ENCODE results near the gene ARHGAP44. TPM values are rescaled to one million over a fixed set of nuclear protein-coding genes. Genes with fewer than 3 reads are reported as not detected.

The ARHGAP44 gene
- total RNA-seq, 4 donors from 2014 or later: 3.5 to 7.8 (median 5.8) TPM

DNA sequence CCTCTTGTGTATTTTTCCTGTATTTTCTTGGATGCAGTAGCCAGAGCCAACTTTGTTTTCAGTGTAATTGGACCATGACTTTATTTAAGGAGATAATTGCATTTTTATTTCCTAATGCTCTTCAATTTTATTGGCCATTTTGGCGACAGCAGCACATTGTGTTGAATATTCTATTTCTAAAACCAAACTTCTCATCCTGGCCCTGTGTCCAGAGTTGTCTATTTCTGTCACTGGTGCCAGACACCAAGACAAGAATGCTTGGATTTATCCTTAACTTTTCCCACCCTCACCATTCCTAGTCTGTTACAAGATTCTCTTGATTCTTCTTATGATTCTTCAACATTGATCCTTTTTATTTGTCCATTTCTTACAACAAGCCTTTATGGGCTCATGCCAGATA, 37.1 kb downstream of the ARHGAP44 start:
- H3K27ac ChIP-seq (replicated peaks in 1 of 4): no peak overlapping the region
- no peak for TF ChIP-seq POLR2AphosphoS5 (IDR thresholded peaks at IDR 0.05)
- TF ChIP-seq POLR2A (IDR thresholded peaks at IDR 0.05; ENCODE audit: low read depth): no peak
- TF ChIP-seq, protein P1, sequence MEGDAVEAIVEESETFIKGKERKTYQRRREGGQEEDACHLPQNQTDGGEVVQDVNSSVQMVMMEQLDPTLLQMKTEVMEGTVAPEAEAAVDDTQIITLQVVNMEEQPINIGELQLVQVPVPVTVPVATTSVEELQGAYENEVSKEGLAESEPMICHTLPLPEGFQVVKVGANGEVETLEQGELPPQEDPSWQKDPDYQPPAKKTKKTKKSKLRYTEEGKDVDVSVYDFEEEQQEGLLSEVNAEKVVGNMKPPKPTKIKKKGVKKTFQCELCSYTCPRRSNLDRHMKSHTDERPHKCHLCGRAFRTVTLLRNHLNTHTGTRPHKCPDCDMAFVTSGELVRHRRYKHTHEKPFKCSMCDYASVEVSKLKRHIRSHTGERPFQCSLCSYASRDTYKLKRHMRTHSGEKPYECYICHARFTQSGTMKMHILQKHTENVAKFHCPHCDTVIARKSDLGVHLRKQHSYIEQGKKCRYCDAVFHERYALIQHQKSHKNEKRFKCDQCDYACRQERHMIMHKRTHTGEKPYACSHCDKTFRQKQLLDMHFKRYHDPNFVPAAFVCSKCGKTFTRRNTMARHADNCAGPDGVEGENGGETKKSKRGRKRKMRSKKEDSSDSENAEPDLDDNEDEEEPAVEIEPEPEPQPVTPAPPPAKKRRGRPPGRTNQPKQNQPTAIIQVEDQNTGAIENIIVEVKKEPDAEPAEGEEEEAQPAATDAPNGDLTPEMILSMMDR (IDR thresholded peaks at IDR 0.05): no peak
- TF ChIP-seq EP300 (IDR thresholded peaks at IDR 0.05): no peak
- H3K4me1 ChIP-seq: no peaks in the 10 kb centered on the region
- H3K9me3 ChIP-seq: peaks cover 0 to 7% (median 4%) of the 10 kb centered on the region in 4 donors
- DNase-seq (ENCODE audit: extremely low spot score): no peak
- H3K4me3 ChIP-seq: no peak overlapping the region
- intact Hi-C loops (cut with DNase I): no loop called here
- 67% methylated on average over 1 of the region's 1 CpG for WGBS
- H3K36me3 ChIP-seq: no peaks in the 10 kb centered on the region
- no peaks in the 10 kb centered on the region for H3K27me3 ChIP-seq

- WGBS: 66% methylated on average over 3 of the region's 3 CpGs
- intact Hi-C loops (cut with DNase I): no loop called here
- no peaks in the 10 kb centered on the region for H3K4me1 ChIP-seq
Observed at GRCh38 chr17:12830777-12831247, 41.5 kb downstream of the ARHGAP44 start.

DNA sequence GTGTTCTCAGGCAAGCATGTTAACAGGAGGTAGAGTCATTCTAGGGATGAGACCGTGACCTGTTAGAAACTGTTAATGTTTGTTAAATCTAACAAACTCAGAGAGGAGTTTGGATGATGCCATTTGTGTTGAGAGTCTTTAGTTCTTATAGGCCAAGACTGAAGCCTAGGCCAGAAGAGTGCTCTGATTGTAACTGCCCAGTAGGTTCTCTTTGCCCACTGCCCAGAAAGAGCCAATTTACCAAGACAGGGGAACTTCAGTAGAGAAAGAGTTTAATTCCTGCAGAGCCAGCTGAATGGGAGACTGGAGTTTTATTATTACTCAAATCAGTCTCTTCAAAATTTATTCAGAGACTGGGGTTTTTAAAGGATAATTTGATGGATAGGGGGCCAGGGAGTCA, 42.5 kb downstream of the ARHGAP44 start:
- Histone ChIP-seq H3K27me3 (no peaks in the 10 kb centered on the region), H3K27ac (replicated peaks in 1 of 4) (no peak overlapping the region), H3K4me3 (no peak overlapping the region), H3K9me3 (peaks cover 0 to 21% (median 13%) of the 10 kb centered on the region in 4 donors), H3K4me1 (no peaks in the 10 kb centered on the region), H3K36me3 (no peaks in the 10 kb centered on the region)
- intact Hi-C loops (cut with DNase I): no loop called here
- TF ChIP-seq POLR2A (IDR thresholded peaks at IDR 0.05; ENCODE audit: low read depth) (no peak), POLR2AphosphoS5 (IDR thresholded peaks at IDR 0.05) (no peak), EP300 (IDR thresholded peaks at IDR 0.05) (no peak)
- TF ChIP-seq, protein P1 (IDR thresholded peaks at IDR 0.05): no peak
- DNase-seq (ENCODE audit: extremely low spot score): no peak
- 95% methylated on average over 1 of the region's 1 CpG for WGBS

More at GRCh38 chr17:12830777-12831247, 41.5 kb downstream of the ARHGAP44 start:
- no peak for DNase-seq (ENCODE audit: extremely low spot score)
- H3K4me3 ChIP-seq: no peak overlapping the region
- no peaks in the 10 kb centered on the region for H3K36me3 ChIP-seq
- no peaks in the 10 kb centered on the region for H3K27me3 ChIP-seq
- H3K9me3 ChIP-seq: peaks cover 0 to 21% (median 13%) of the 10 kb centered on the region in 4 donors
- no peak for TF ChIP-seq EP300 (IDR thresholded peaks at IDR 0.05)
- TF ChIP-seq POLR2A (IDR thresholded peaks at IDR 0.05; ENCODE audit: low read depth): no peak
- TF ChIP-seq POLR2AphosphoS5 (IDR thresholded peaks at IDR 0.05): no peak
- TF ChIP-seq, protein P1 (IDR thresholded peaks at IDR 0.05): no peak
- H3K27ac ChIP-seq (replicated peaks in 1 of 4): no peak overlapping the region

DNA sequence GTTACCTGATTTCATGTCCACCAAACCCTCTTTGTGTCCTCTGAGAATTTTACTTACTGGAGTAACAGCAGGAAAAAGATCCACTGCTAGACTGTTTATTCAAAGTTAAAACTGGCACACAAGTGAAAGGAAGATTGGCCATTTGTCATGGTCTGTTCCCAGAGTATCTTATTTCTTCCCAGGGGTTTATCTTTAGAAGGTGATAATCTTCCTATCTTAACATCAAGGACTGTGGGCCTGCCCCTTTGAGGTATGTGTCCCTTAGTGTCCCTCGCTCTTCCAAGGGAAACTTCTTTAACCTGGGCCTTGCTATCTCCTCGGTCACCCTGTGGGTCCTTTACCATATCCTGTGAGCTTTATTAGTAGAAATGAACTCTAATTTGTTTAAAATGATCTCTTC, 49.7 kb downstream of the ARHGAP44 start:
- Histone ChIP-seq H3K4me3 (no peak overlapping the region), H3K9me3 (peaks cover 0 to 4% (median 0%) of the 10 kb centered on the region in 4 donors), H3K27ac (replicated peaks in 1 of 4) (no peak overlapping the region), H3K27me3 (no peaks in the 10 kb centered on the region), H3K4me1 (peaks cover 0 to 5% (median 2%) of the 10 kb centered on the region in 4 donors), H3K36me3 (no peaks in the 10 kb centered on the region)
- WGBS: 71% methylated on average over 2 of the region's 2 CpGs
- intact Hi-C loops (cut with DNase I): no loop called here
- no peak for DNase-seq (ENCODE audit: extremely low spot score)
- TF ChIP-seq POLR2AphosphoS5 (IDR thresholded peaks at IDR 0.05): no peak
- TF ChIP-seq EP300 (IDR thresholded peaks at IDR 0.05): no peak
- TF ChIP-seq, protein P1 (IDR thresholded peaks at IDR 0.05): no peak
- TF ChIP-seq POLR2A (IDR thresholded peaks at IDR 0.05; ENCODE audit: low read depth): no peak

GRCh38 chr17:12842936-12843335, 53.6 kb downstream of the ARHGAP44 start:
- DNase-seq (ENCODE audit: extremely low spot score): no peak
- Histone ChIP-seq H3K27ac (replicated peaks in 1 of 4) (no peak overlapping the region), H3K9me3 (peaks cover 0 to 5% (median 0%) of the 10 kb centered on the region in 4 donors), H3K4me1 (peaks cover 0 to 5% (median 2%) of the 10 kb centered on the region in 4 donors), H3K27me3 (no peaks in the 10 kb centered on the region), H3K36me3 (no peaks in the 10 kb centered on the region), H3K4me3 (no peak overlapping the region)
- intact Hi-C loops (cut with DNase I): no loop called here
- 67% methylated on average over 4 of the region's 4 CpGs for WGBS
- TF ChIP-seq POLR2A (IDR thresholded peaks at IDR 0.05; ENCODE audit: low read depth) (no peak), POLR2AphosphoS5 (IDR thresholded peaks at IDR 0.05) (no peak), EP300 (IDR thresholded peaks at IDR 0.05) (no peak)
- TF ChIP-seq, protein P1 (IDR thresholded peaks at IDR 0.05): no peak

All from esophagus muscularis mucosa (tissue), 4 donors.